Mammary epithelial cell (primary cell): Measurements from ENCODE around the gene SLC25A6.

Source experiments
- CTCF ChIP-seq, 2 donors: IDR thresholded peaks in 1 of 2; conservative IDR thresholded peaks in 1 of 2; 2 replicates each; pipeline ENCODE4 v1.5.1; 2011 to 2012; ENCODE audit warnings: inconsistent platforms in 2 of 2, low read length in 2 of 2, mild to moderate bottlenecking in 2 of 2, control low read depth in 1 of 2, low read depth in 1 of 2; ENCODE audit not compliant: insufficient read depth in 1 of 2; ENCODE audit errors: extremely low read depth in 1 of 2
- EZH2 ChIP-seq: IDR thresholded peaks from 2 replicates; pipeline ENCODE4 v1.6.1; 2012; ENCODE audit warnings: low read length, inconsistent platforms, borderline replicate concordance

- no peak for TF ChIP-seq CTCF (conservative IDR thresholded peaks at IDR 0.05 in 1 of 2, IDR thresholded peaks at IDR 0.05 in 1 of 2; ENCODE audit: extremely low read depth in 1 of 2, insufficient read depth in 1 of 2, low read depth in 1 of 2, low read length in 2 of 2)
- TF ChIP-seq EZH2: no peak
Observed at GRCh38 chrX:1386338-1387127, 5.4 kb downstream of the SLC25A6 start.
